Measurements from ENCODE around the gene CELSR2.

GRCh38 chr1:109296782-109297181 is 47.4 kb downstream of the CELSR2 start:
- TF ChIP-seq CTCF (tag by site-specific recombination; IDR thresholded peaks at IDR 0.05) (no peak), ZNF23 (tag by site-specific recombination; IDR thresholded peaks at IDR 0.05; ENCODE audit: borderline replicate concordance) (no peak), ZNF10 (tag by site-specific recombination; IDR thresholded peaks at IDR 0.05) (no peak)
